ENCODE measurements around the gene MMEL1.

Gene MMEL1

DNA sequence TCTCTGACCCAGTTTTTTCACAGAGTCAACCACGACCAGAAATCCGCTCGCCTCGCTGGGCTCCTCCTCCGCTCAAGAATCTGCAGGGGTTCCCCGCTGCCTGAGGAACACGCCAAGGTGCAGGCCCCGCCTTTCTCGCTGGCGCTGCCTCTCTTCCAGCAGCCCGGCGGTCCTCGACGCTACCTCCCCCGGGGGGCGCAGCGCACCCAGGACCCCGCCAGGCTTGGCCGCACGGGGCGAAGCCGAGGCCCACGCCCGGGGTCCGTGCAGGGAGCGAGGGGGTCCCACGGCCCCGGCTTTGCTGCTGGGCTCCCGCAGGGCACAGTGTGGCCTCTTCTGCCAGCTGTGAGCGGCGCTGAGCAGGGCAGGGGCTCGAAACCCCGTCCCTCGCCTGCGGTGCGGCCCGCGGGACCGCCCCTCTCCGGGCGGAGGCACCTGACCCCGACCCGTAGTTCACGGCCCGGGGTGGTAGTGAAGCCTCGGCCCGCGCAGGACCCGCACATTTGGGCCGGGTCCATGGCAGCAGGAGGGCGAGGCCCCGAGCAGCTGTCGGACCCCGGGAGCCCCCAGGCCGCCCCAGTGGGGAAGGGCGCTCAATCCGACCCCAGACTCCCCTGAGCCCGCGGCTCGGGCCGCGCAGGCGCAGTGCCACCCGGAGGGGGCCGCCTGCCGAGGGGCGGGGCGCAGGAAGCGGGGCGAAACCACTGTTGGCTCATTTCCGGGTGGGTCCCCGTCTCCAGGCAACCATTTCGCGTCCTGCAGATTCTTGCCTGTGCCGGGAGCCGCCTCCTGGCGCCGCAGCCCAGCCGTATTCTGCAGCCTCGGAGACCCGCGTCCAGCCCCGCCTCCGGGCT, 10.0 kb upstream of the MMEL1 start:
- DNase-seq (ENCODE audit: low spot score) = peak; percentile 17

DNA sequence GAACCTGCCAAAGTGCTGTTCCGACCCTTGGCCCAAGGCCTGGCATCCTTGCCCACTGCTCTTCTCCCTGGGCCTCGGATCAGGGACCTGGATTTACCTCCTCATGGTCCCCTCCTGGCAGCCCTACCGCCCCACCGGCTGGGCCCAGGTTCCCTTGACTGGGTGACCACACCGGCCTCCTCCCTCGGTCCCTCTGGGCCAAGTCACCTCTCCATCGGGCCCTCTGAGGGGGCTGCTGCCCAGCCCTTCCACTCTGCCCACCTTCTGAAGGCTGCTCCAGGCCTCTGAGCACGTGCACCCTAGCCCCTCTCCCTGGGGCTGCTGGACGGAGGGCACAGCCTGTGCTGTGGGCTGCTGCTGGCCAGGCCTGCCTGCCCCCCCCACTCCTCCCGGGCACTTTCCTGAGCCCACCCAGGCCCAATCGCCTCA, 9.3 kb upstream of the MMEL1 start:
- no peak for DNase-seq (ENCODE audit: low spot score)

- DNase-seq (ENCODE audit: low spot score) = no peak
These were observed 8.7 kb upstream of the MMEL1 start for GRCh38 chr1:2641381-2642130.

DNA sequence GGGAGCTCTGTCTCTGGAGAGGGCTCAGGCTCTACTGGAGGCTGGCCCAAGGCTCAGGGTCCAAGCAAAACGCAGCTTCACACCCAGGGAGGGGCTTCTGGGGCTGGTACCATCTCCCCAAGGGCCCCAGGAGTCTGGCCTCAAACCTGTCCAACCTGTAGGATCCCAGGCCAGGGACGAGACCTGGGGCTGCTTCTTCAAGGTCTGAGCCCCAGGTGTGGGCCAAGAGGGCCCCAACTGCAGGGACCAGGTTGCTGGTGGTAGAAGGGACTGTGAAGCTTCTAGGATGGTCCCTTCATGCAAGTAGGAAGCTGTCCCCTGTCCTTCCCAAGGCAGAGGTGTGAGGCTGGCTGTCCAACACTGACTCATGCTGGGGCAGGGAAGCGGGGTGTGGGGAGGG, 7.8 kb upstream of the MMEL1 start:
- no peak for DNase-seq (ENCODE audit: low spot score)

- DNase-seq (ENCODE audit: low spot score) = no peak
These were observed 7.0 kb upstream of the MMEL1 start for GRCh38 chr1:2639607-2640521.

GRCh38 chr1:2639203-2639602, 6.4 kb upstream of the MMEL1 start:
- no peak for DNase-seq (ENCODE audit: low spot score)

DNA sequence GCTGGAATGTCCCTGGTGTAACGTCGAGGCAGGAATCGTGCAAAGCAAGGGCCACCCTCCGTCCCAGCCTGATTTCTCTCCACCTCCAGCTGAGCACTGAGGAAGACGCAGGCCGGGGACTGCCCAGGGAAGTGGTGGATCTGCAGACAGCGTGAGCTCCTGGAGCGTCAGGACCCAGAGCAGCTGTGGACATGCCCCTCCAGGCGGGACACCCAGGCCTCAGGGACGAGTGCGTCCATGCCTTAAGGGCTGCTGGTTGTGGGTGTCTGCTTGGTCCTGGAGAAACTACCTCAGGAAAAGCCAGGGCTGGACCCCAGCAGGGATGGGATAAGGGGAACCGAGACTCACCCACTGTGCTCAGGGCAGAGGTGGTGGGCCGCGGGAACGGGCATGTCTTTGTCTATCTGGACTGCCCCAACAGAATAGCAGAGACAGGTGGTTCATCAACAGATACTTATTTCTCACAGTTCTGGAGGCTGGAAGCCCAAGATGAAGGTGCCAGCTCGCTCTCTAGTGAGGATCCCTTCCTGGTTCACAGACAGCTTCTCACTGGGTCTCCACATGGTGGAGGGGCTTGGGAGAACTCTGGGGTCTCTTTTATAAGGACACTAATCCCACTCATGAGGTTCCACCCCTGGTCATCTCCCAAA, 5.8 kb upstream of the MMEL1 start:
- no peak for DNase-seq (ENCODE audit: low spot score)

GRCh38 chr1:2637442-2638145, 4.8 kb upstream of the MMEL1 start:
- no peak for DNase-seq (ENCODE audit: low spot score)

DNA sequence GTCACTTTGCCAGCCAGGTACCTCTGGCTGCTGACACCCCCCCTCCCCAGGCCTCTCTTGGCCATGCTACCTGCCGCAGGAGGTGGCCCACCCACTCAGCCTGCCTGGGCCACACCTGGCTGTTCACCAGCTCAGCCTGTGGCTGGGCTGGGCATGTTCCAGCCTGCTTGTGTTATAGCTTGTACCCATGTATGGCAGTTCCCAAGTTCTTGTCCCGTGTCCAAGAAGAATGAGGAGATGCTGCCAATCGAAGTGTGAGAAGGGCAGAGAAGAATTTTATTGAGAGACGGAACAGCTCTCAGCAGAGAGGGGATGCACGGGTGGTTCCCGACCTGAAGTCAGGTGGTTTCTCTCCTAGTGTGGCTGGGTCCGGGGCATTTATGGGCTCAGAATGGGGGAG, 3.9 kb upstream of the MMEL1 start:
- no peak for DNase-seq (ENCODE audit: low spot score)

GRCh38 chr1:2635361-2636010, 2.7 kb upstream of the MMEL1 start:
- DNase-seq (ENCODE audit: low spot score) = no peak

DNA sequence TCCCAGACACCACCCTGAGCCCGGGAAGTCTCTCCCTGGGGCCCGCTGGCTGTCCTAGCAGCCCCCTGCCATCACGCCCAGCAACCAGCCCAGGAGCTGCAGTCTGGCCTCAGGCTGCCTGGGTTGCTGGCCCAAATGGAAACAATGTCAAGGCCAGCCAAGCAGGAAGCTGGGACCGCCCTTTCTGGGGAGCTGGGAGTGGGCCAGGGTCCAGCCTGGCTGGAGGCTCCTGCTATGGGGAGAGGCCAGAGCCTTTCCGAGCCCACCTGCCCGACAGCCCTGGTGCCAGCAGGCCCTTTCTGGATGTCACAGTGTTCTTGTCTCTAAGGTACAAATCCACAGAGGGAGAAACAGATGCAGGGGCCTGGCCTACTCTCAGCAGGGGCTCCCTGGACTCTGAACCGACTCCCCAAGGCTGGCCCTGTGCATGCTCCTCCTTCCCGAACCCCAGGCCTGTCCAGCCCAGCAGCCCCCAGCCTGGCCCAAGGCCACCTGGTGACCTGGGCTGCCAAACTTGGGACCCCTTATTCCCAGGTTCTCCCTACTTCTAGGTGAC, 1.2 kb upstream of the MMEL1 start:
- no peak for DNase-seq (ENCODE audit: low spot score)

DNA sequence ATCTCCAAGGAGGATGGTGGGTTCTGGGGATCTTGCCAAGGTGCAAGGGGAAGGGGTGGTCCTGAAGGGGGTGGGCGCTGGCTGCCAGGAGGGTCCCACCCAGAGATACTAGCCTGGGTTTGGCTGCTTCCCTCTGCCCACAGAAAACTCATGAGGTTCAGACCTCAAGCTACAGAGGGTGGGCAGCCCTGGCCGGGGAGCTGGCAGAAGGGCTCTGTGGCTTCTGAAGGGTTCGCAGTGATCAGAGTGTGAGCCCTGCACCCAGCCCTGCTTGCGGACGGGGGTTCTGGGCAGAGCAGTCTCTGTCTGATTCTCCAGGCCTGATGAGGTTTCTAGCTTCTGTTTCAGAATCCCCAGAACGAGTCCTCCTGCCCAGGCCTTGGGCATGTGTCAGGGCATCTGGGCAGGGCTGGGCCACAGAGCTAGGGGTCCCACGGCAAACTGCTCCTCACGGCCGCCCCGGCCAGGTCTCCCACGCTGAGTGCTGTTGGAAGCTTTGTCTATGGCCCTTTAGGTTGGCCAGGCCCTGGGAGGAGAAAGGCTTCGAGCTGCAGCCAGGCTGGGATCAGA, 635 bp upstream of the MMEL1 start:
- no peak for DNase-seq (ENCODE audit: low spot score)

DNA sequence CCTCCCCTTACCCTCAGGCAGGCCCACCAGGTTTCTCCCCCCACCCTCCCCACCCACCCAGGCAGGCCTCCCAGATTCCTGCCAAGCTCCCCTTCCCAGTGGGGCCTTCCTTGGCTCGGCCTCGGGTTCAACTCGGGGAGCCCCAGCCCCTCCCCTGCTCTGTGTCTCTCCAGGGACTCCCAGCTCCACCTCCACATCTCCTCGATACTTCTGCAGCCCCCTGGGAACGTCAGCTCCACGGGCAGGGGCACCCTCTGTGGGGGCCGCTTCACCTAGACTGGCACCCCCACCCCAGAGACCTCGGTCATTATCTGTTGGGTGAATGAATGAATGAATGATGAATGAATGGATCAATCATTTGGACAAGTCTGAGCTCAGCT, 775 bp downstream of the MMEL1 start:
- no peak for DNase-seq (ENCODE audit: low spot score)

- DNase-seq (ENCODE audit: low spot score) = no peak
These were observed 1.4 kb downstream of the MMEL1 start for GRCh38 chr1:2631136-2632050.

DNA sequence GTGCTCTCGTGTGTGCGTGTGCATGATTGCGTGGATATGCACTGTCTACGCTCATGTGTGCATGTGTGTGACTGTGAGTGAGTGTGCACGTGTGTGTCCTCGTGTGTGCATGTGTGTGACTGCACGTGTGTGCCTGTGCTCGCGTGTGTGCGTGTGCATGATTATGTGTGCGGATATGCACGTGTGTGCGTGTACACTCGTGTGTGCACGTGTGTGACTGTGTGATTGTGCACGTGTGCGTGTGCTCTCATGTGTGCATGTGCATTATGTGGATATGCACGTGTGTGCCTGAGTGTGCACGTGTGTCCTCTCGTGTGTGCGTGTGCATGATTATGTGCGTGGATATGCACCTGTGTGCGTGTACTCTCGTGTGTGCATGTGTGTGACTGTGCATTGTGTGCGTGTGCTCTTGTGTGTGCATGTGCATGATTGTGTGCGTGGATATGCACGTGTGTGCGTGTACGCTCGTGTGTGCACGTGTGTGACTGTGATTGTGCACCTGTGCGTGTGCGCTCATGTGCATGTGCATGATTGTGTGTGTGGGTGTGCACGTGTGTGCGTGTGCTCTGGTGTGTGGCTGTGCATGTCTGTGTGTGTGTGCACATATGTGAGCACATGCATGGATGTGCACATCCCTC, 2.2 kb downstream of the MMEL1 start:
- DNase-seq (ENCODE audit: low spot score) = no peak

DNA sequence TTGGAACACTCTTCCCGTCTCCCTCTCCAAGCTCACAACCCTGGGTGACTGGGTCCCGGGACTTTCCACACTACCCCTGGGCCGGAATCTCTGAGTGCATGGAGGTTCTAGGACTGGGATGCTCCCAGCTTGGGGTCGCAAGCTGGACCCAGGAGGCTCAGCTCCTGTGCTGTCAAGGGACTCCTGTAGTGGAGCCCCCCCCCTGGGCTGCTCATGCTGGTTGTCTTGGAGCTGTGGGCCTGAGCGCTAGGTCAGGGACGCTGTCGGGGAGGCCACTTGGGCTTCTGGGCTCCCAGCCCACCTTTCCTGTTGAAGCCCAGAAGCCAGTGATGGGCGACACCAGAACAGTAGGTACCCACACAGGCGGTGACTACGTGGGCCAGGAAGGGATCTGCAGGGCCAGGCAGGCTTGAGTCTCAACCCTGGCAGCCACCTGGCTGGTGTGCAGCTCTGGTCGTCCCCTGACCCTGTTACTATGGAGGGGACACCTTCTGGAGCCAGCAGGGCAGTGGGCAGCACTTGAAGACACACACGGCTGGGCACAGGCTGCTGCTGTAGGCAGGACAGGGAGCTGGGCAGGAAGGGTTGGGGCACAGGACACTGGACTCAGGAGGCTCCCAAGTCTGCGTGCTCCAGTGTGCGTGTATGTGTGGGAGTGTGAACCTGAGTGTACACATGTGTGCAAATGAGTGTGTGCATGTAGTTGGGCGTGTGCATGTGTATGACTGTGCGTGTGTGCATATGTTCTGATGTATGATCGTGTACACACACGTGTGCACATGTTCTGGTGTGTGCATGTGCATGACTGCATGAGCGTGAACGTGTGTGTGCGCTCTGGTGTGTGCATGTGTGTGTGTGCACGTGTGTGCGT, 3.0 kb downstream of the MMEL1 start:
- no peak for DNase-seq (ENCODE audit: low spot score)

GRCh38 chr1:2628933-2629626, 3.7 kb downstream of the MMEL1 start:
- no peak for DNase-seq (ENCODE audit: low spot score)
